AG08395 (cell line): ENCODE measurements around the gene CABP7.

Experiments used
- DNase-seq: peaks from one replicate; pipeline ENCODE4 v3.0.0; 2012; ENCODE audit warnings: mixed read lengths, low spot score

CABP7 gene

GRCh38 chr22:29702000-29702930 lies 17.5 kb upstream of the CABP7 start:
- DNase-seq: no peak

GRCh38 chr22:29702931-29703501 lies 16.8 kb upstream of the CABP7 start:
- DNase-seq: no peak

- DNase-seq: no peak
Observed at GRCh38 chr22:29703569-29704195, 16.1 kb upstream of the CABP7 start.

- peak; percentile 48 for DNase-seq
Observed at GRCh38 chr22:29704528-29705285, 15.1 kb upstream of the CABP7 start.

- no peak for DNase-seq
Observed at GRCh38 chr22:29705651-29706050, 14.2 kb upstream of the CABP7 start.

- no peak for DNase-seq
Observed at GRCh38 chr22:29706486-29706885, 13.3 kb upstream of the CABP7 start.

- DNase-seq: no peak
Observed at GRCh38 chr22:29707010-29707409, 12.8 kb upstream of the CABP7 start.

GRCh38 chr22:29707471-29707870 lies 12.3 kb upstream of the CABP7 start:
- no peak for DNase-seq

GRCh38 chr22:29710193-29710592 lies 9.6 kb upstream of the CABP7 start:
- no peak for DNase-seq

GRCh38 chr22:29710922-29711593 lies 8.7 kb upstream of the CABP7 start:
- DNase-seq: no peak

GRCh38 chr22:29712119-29712518 lies 7.7 kb upstream of the CABP7 start:
- no peak for DNase-seq

- DNase-seq: no peak
Observed at GRCh38 chr22:29713156-29713727, 6.6 kb upstream of the CABP7 start.

- DNase-seq: no peak
Observed at GRCh38 chr22:29715240-29715639, 4.6 kb upstream of the CABP7 start.

GRCh38 chr22:29715705-29716104 lies 4.1 kb upstream of the CABP7 start:
- DNase-seq: no peak

GRCh38 chr22:29716814-29717545 lies 2.8 kb upstream of the CABP7 start:
- peak; percentile 76 for DNase-seq

- no peak for DNase-seq
Observed at GRCh38 chr22:29717789-29718188, 2.0 kb upstream of the CABP7 start.

GRCh38 chr22:29718949-29719898 lies 579 bp upstream of the CABP7 start:
- DNase-seq: no peak

- no peak for DNase-seq
Observed at GRCh38 chr22:29720811-29721323, 1.1 kb downstream of the CABP7 start.

GRCh38 chr22:29722151-29722550 lies 2.3 kb downstream of the CABP7 start:
- no peak for DNase-seq
